Suprapubic skin (tissue), 4 donors: ENCODE measurements around the gene TOR1AIP2.
"Not testable (repeated sequence)": the region's sequence is repeated elsewhere in the genome, so short reads cannot be mapped to it uniquely, and the experiment has no call there.

Experiments used
- CTCF ChIP-seq, 2 donors: fragments of 200-600 bp in 1 of 2; fragments of 450-650 bp in 1 of 2; sonication (generic) in 1 of 2; IDR thresholded peaks; one replicate each; pipeline ENCODE4 v1.5.1; 2016 to 2019; ENCODE audit warnings: antibody characterized with exemption in 2 of 2, mild to moderate bottlenecking in 1 of 2, moderate library complexity in 1 of 2
- POLR2A ChIP-seq, 2 donors: fragments of 450-650 bp; IDR thresholded peaks; one replicate each; pipeline ENCODE4 v1.6.1; 2017; ENCODE audit warnings: antibody characterized with exemption in 2 of 2, mild to moderate bottlenecking in 2 of 2, moderate library complexity in 2 of 2
- POLR2AphosphoS5 ChIP-seq, 3 donors: sonication (generic); formaldehyde crosslinking; IDR thresholded peaks; one replicate each; pipeline ENCODE4 v1.6.1; 2017; ENCODE audit warnings: antibody characterized with exemption in 3 of 3

- TF ChIP-seq CTCF, POLR2AphosphoS5, POLR2A (IDR thresholded peaks at IDR 0.05): not testable (repeated sequence)
These were observed 21.8 kb downstream of the TOR1AIP2 start for GRCh38 chr1:179855831-179856230.
